WERI-Rb-1 (cell line): Measurements from ENCODE around the gene KICS2.

Experiments used
- DNase-seq: peaks from one replicate; pipeline ENCODE4 v3.0.0-alpha.2; 2020
- H3K27ac ChIP-seq: fragments of 250-450 bp; sonication (Bioruptor Pico); 2 replicates; pipeline ENCODE4 v1.5.1; 2020; ENCODE audit warnings: mild to moderate bottlenecking, moderate library complexity
- H3K27me3 ChIP-seq: fragments of 250-450 bp; sonication (Bioruptor Pico); 2 replicates; pipeline ENCODE4 v1.5.1; 2021; ENCODE audit warnings: mild to moderate bottlenecking, low read depth, moderate library complexity; ENCODE audit not compliant: insufficient read depth, severe bottlenecking
- H3K36me3 ChIP-seq: fragments of 250-450 bp; sonication (Bioruptor Pico); 2 replicates; pipeline ENCODE4 v1.5.1; 2020; ENCODE audit warnings: mild to moderate bottlenecking, moderate library complexity
- H3K4me3 ChIP-seq: 2 replicates; pipeline ENCODE4 v1.5.1; 2011; ENCODE audit warnings: low read depth, mild to moderate bottlenecking, control low read depth, low read length
- H3K9me3 ChIP-seq: fragments of 250-450 bp; sonication (Bioruptor Pico); 2 replicates; pipeline ENCODE4 v1.5.1; 2021; ENCODE audit warnings: mild to moderate bottlenecking, moderate library complexity; ENCODE audit not compliant: severe bottlenecking
- TF ChIP-seq, protein P1 (sequence below): IDR thresholded peaks from 2 replicates; pipeline ENCODE4 v1.5.1; 2011; ENCODE audit warnings: low read depth, mild to moderate bottlenecking, control low read depth, inconsistent platforms, low read length

The KICS2 gene

GRCh38 chr12:64187794-64188193 is 34.3 kb downstream of the KICS2 start:
- no peaks in the 10 kb centered on the region for H3K9me3 ChIP-seq
- no peak for DNase-seq
- H3K4me3 ChIP-seq, result no peak overlapping the region
- TF ChIP-seq, protein P1, sequence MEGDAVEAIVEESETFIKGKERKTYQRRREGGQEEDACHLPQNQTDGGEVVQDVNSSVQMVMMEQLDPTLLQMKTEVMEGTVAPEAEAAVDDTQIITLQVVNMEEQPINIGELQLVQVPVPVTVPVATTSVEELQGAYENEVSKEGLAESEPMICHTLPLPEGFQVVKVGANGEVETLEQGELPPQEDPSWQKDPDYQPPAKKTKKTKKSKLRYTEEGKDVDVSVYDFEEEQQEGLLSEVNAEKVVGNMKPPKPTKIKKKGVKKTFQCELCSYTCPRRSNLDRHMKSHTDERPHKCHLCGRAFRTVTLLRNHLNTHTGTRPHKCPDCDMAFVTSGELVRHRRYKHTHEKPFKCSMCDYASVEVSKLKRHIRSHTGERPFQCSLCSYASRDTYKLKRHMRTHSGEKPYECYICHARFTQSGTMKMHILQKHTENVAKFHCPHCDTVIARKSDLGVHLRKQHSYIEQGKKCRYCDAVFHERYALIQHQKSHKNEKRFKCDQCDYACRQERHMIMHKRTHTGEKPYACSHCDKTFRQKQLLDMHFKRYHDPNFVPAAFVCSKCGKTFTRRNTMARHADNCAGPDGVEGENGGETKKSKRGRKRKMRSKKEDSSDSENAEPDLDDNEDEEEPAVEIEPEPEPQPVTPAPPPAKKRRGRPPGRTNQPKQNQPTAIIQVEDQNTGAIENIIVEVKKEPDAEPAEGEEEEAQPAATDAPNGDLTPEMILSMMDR, result no peak
- H3K36me3 ChIP-seq, result no peaks in the 10 kb centered on the region
- no peaks in the 10 kb centered on the region for H3K27me3 ChIP-seq
- no peak overlapping the region for H3K27ac ChIP-seq

- no peaks in the 10 kb centered on the region for H3K9me3 ChIP-seq
- no peaks in the 10 kb centered on the region for H3K27me3 ChIP-seq
- TF ChIP-seq, protein P1, result no peak
- no peak overlapping the region for H3K27ac ChIP-seq
- no peak overlapping the region for H3K4me3 ChIP-seq
- no peak for DNase-seq
- H3K36me3 ChIP-seq, result no peaks in the 10 kb centered on the region
Observed at GRCh38 chr12:64187370-64187769, 34.7 kb downstream of the KICS2 start.

- Histone ChIP-seq H3K4me3 (no peak overlapping the region), H3K36me3 (no peaks in the 10 kb centered on the region), H3K9me3 (no peaks in the 10 kb centered on the region), H3K27me3 (no peaks in the 10 kb centered on the region), H3K27ac (no peak overlapping the region)
- no peak for DNase-seq
- TF ChIP-seq, protein P1, result no peak
Observed at GRCh38 chr12:64186789-64187188, 35.3 kb downstream of the KICS2 start.

- TF ChIP-seq, protein P1, result no peak
Observed at GRCh38 chr12:64184216-64184615, 37.9 kb downstream of the KICS2 start.

GRCh38 chr12:64181430-64182291 is 40.4 kb downstream of the KICS2 start:
- Histone ChIP-seq H3K27me3 (no peaks in the 10 kb centered on the region), H3K27ac (no peak overlapping the region), H3K9me3 (no peaks in the 10 kb centered on the region), H3K4me3 (no peak overlapping the region), H3K36me3 (no peaks in the 10 kb centered on the region)
- TF ChIP-seq, protein P1, result peak; percentile 82
- DNase-seq, result peak; percentile 43

More at GRCh38 chr12:64184216-64184615, 37.9 kb downstream of the KICS2 start:
- Histone ChIP-seq H3K9me3 (no peaks in the 10 kb centered on the region), H3K36me3 (no peaks in the 10 kb centered on the region), H3K4me3 (no peak overlapping the region), H3K27me3 (no peaks in the 10 kb centered on the region), H3K27ac (no peak overlapping the region)
- no peak for DNase-seq

DNA sequence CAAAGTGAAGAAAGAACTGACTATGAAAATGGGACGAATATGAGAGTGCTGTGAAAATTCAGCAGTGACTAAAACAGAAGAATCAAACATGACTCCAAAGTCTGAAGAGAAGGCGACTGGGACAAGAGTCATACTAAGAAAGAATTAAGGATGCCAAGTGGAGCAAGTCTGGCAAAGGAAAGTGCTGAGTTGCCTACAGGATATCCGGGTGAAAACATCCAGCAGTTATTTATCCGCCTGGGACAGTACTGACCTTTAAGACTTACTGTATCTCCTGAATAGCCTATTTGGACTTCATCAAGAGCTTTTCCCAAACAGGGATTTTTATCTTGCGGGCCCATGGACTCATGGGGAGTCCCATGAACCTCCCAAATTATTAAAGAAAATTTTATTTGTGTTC is 41.1 kb downstream of the KICS2 start:
- DNase-seq, result no peak
- Histone ChIP-seq H3K36me3 (no peaks in the 10 kb centered on the region), H3K27ac (no peak overlapping the region), H3K9me3 (no peaks in the 10 kb centered on the region), H3K27me3 (no peaks in the 10 kb centered on the region), H3K4me3 (no peak overlapping the region)
- TF ChIP-seq, protein P1, result no peak
